Astrocyte (in vitro differentiated cells and primary cell): ENCODE data around the gene EPDR1.

Experiments used
- CTCF ChIP-seq: IDR thresholded peaks from 2 replicates; pipeline ENCODE4 v1.5.1; 2011; ENCODE audit warnings: low read depth, mild to moderate bottlenecking, inconsistent platforms, low read length, moderate library complexity; ENCODE audit not compliant: insufficient read depth
- EZH2 ChIP-seq: IDR thresholded peaks from 2 replicates; pipeline ENCODE4 v1.6.1; 2012; ENCODE audit warnings: mild to moderate bottlenecking, low read length, inconsistent platforms; ENCODE audit not compliant: insufficient read depth

GRCh38 chr7:37942934-37943610, 22.6 kb downstream of the EPDR1 start:
- TF ChIP-seq CTCF (no peak), EZH2 (no peak)
